SJCRH30 (cell line): ENCODE results near the gene SLC28A2. TPM values are rescaled to one million over a fixed set of nuclear protein-coding genes. Genes with fewer than 3 reads are reported as not detected.
"Not testable (repeated sequence)": the region's sequence is repeated elsewhere in the genome, so short reads cannot be mapped to it uniquely, and the experiment has no call there.

ENCODE experiments used
- DNase-seq, 2 experiments: peaks; one replicate each; pipeline ENCODE4 v3.0.0-alpha.2; 2015 to 2020
- H3K27ac ChIP-seq: fragments of 250-450 bp; sonication (Bioruptor Pico); 2 replicates; pipeline ENCODE4 v1.5.1; 2020; ENCODE audit warnings: mild to moderate bottlenecking, moderate library complexity
- H3K27me3 ChIP-seq: fragments of 250-450 bp; sonication (Bioruptor Pico); 2 replicates; pipeline ENCODE4 v1.5.1; 2020; ENCODE audit warnings: mild to moderate bottlenecking, moderate library complexity
- H3K36me3 ChIP-seq: fragments of 250-450 bp; sonication (Bioruptor Pico); 2 replicates; pipeline ENCODE4 v1.5.1; 2020; ENCODE audit warnings: mild to moderate bottlenecking, moderate library complexity
- H3K4me1 ChIP-seq: fragments of 250-450 bp; sonication (Bioruptor Pico); 2 replicates; pipeline ENCODE4 v1.5.1; 2020; ENCODE audit warnings: mild to moderate bottlenecking, moderate library complexity
- H3K4me3 ChIP-seq: fragments of 250-450 bp; sonication (Bioruptor Pico); 2 replicates; pipeline ENCODE4 v1.5.1; 2020; ENCODE audit warnings: mild to moderate bottlenecking, moderate library complexity
- H3K9me3 ChIP-seq: fragments of 250-450 bp; sonication (Bioruptor Pico); replicated peaks from 2 replicates; pipeline ENCODE4 v1.5.1; 2020; ENCODE audit warnings: mild to moderate bottlenecking, moderate library complexity
- total RNA-seq: library from RNA; depleted of rRNA; stranded (reverse); fragments of >200 nt; shearing (Covaris generic); gene quantifications from 2 replicates; pipeline ENCODE4 v1.2.3, GENCODE V29; 2014

The SLC28A2 gene
- total RNA-seq, 1 experiment from 2014 or later, result not detected

DNA sequence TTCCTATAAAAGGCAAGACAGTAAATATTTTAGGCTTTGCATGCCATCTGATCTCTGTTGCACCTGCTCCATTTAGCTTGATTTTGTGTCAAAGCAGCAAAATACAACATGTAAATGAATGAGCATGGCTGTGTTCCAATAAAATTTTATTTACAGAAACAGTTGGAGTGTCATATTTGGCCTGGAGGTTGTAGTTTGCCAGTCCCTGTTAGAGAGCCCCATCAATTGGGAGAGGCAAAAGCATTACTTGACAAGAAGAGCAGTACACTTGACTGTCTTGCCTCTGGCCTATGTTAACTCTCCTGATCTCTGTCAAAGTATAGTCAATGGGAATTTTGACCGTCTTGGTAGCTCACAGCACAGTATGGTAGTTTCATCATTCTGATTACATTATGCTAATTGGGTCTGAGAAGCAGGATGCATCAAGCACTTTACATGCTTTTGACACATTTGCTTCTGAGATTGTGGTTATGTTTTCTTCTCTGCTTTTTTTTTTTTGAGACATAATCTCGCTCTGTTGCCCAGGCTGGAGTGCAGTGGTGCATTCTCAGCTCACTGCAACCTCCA, 35.4 kb downstream of the SLC28A2 start:
- no peak for DNase-seq
- Histone ChIP-seq H3K4me3 (no peak overlapping the region), H3K9me3 (no peaks in the 10 kb centered on the region)

GRCh38 chr15:45288947-45289346, 36.9 kb downstream of the SLC28A2 start:
- Histone ChIP-seq H3K4me3 (no peak overlapping the region), H3K27me3 (no peaks in the 10 kb centered on the region), H3K9me3 (no peaks in the 10 kb centered on the region), H3K27ac (no peak overlapping the region), H3K36me3 (no peaks in the 10 kb centered on the region), H3K4me1 (no peaks in the 10 kb centered on the region)
- DNase-seq, result no peak

More for the DNA sequence above, 35.4 kb downstream of the SLC28A2 start:
- H3K36me3 ChIP-seq, result no peaks in the 10 kb centered on the region
- H3K27me3 ChIP-seq, result no peaks in the 10 kb centered on the region
- no peak overlapping the region for H3K27ac ChIP-seq
- H3K4me1 ChIP-seq, result no peaks in the 10 kb centered on the region

- Histone ChIP-seq H3K27me3 (no peaks in the 10 kb centered on the region), H3K36me3 (no peaks in the 10 kb centered on the region), H3K4me1 (no peaks in the 10 kb centered on the region), H3K9me3 (no peaks in the 10 kb centered on the region), H3K4me3 (no peak overlapping the region), H3K27ac (no peak overlapping the region)
- no peak for DNase-seq
These were observed 40.0 kb downstream of the SLC28A2 start for GRCh38 chr15:45291822-45292582.

- not testable (repeated sequence) for H3K27me3 ChIP-seq, H3K9me3 ChIP-seq, H3K36me3 ChIP-seq, H3K4me1 ChIP-seq, H3K27ac ChIP-seq, H3K4me3 ChIP-seq, DNase-seq
These were observed 41.3 kb downstream of the SLC28A2 start for GRCh38 chr15:45293326-45293725.

- H3K9me3 ChIP-seq, H3K4me3 ChIP-seq, H3K36me3 ChIP-seq, H3K27ac ChIP-seq, DNase-seq, H3K4me1 ChIP-seq, H3K27me3 ChIP-seq: not testable (repeated sequence)
These were observed 46.9 kb downstream of the SLC28A2 start for GRCh38 chr15:45298964-45299378.

DNA sequence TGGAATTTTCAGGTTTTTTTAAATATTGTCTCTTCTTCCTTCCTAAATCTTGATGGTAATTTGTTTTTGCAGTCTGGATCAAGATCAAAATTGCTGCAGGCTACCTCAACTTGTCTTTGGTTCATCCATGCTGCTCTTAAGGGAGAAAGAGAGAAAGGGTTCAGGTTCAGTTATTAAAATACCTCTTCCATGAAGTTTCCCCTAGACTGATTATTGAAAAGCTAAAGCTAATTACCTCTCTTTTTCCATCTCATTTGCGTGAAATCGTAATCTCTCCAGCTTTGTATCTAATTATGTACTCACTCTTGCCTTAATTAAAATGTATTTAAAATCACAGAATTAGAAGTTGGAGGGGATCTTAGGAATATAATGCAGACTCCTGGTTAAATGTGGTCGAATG, 52.7 kb downstream of the SLC28A2 start:
- no peak for DNase-seq
- no peaks in the 10 kb centered on the region for H3K9me3 ChIP-seq
- H3K27ac ChIP-seq, result no peak overlapping the region
- H3K36me3 ChIP-seq, result no peaks in the 10 kb centered on the region
- H3K27me3 ChIP-seq, result no peaks in the 10 kb centered on the region
- H3K4me1 ChIP-seq, result no peaks in the 10 kb centered on the region
- no peak overlapping the region for H3K4me3 ChIP-seq

DNA sequence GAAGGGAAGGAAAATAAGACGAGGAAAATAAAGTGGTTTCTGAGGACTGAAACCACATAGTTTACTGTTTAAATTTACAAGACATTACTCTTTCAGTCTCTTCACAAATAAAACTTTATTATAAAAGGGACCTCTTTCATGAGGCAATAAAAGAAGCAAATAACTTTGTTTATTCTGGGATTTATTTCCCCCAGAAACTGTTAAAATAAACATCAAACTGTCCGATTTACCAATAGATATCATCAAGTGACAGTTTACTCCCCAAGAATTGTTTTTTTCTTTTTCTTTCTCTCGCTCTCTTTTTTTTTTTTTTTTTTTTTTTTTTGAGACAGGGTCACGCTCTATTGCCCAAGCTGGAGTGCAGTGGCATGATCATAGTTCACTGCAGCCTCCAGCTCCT, 54.1 kb downstream of the SLC28A2 start:
- Histone ChIP-seq H3K27me3 (no peaks in the 10 kb centered on the region), H3K36me3 (no peaks in the 10 kb centered on the region), H3K27ac (no peak overlapping the region), H3K4me3 (no peak overlapping the region), H3K9me3 (no peaks in the 10 kb centered on the region), H3K4me1 (no peaks in the 10 kb centered on the region)
- no peak for DNase-seq

DNA sequence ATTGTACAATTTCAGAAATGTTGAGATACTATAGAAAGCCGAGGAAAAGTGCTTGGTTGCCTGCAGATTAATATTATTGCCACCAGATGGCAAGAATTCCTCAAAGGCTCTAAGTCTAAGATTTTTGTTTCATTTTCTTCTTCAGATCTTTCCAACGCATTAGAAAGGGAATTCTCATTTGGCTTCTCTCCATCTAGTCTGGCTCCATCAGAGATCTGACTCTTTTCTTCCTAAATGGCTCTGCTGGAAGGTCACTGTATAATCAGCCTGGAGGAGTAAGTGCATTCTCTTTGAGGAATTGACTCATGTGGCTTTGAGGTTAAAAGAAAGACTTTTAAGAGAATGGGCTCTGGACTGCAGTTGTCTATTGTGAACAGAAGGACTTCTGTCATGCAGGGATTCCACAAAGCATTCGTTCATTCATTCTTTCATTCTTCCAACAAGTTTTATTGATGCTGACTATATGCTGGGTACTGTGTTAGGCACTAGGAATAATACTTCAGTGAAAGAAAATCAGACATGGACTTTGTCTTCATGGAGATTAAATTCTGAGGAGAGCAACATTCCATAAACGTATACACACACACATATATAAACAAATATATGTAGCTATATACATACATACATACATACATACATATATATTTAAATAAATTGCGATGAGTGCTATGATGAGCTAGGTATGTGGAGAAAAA, 55.3 kb downstream of the SLC28A2 start:
- Histone ChIP-seq H3K9me3 (no peaks in the 10 kb centered on the region), H3K27me3 (no peaks in the 10 kb centered on the region), H3K4me3 (no peak overlapping the region), H3K27ac (no peak overlapping the region), H3K4me1 (no peaks in the 10 kb centered on the region), H3K36me3 (no peaks in the 10 kb centered on the region)
- DNase-seq, result peak in 1 of 2 experiments; percentile 57

- not testable (repeated sequence) for DNase-seq, H3K27me3 ChIP-seq, H3K4me3 ChIP-seq, H3K4me1 ChIP-seq, H3K27ac ChIP-seq, H3K36me3 ChIP-seq, H3K9me3 ChIP-seq
These were observed 62.1 kb downstream of the SLC28A2 start for GRCh38 chr15:45314117-45314516.

DNA sequence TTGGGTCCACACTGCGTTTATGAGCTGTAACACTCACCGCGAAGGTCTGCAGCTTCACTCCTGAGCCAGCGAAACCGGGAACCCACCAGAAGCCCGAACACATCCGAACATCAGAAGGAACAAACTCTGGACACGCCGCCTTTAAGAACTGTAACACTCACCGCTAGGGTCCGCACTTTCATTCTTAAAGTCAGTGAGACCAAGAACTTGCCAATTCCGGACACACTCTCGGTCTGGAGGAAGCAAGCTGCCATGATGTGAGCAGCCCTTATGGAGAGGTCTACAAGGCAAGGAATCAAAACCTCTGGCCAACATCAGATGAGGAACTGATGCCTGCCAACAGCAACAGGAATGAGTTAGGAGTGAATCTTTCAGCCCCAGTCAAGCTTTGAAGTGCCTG, 62.9 kb downstream of the SLC28A2 start:
- no peak for DNase-seq
- Histone ChIP-seq H3K4me1 (no peaks in the 10 kb centered on the region), H3K4me3 (no peak overlapping the region), H3K27me3 (no peaks in the 10 kb centered on the region), H3K9me3 (no peaks in the 10 kb centered on the region), H3K36me3 (no peaks in the 10 kb centered on the region), H3K27ac (no peak overlapping the region)

GRCh38 chr15:45319472-45320214, 67.6 kb downstream of the SLC28A2 start:
- no peak for DNase-seq
- Histone ChIP-seq H3K4me3 (no peak overlapping the region), H3K27ac (no peak overlapping the region), H3K9me3 (no peaks in the 10 kb centered on the region), H3K27me3 (no peaks in the 10 kb centered on the region; the same call in 1 of the 2 replicates), H3K4me1 (no peaks in the 10 kb centered on the region), H3K36me3 (no peaks in the 10 kb centered on the region)

DNA sequence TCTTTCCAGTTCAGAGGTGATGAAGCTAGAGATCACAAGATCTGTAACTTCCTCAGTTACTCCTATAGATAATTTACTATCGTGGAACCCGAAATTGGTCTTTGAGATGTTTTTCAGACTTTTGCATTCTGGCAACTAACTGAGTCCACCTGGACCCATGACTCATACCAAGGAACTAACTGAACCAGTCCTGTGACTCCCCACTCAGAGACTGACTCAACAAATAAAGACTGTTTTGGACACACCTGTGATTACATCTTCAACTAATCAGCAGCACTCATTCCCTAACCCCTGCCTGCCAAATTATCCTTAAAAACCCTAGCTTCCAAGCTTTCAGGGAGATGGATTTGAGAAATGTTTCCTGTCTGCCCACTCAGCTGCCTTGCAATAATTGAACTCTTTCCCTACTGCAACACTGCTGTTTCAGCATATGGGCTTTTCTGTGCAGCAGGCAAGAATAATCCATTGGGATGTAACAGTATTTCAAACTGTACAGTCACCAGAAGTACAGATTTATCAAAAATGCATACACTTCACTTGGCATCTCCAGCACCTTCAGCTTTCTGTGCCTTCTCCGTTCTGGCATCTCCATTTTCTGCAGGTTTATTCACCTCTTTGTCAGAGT, 68.7 kb downstream of the SLC28A2 start:
- Histone ChIP-seq H3K4me3 (no peak overlapping the region), H3K36me3 (no peaks in the 10 kb centered on the region), H3K27me3 (no peaks in the 10 kb centered on the region; the same call in 1 of the 2 replicates), H3K4me1 (no peaks in the 10 kb centered on the region), H3K9me3 (no peaks in the 10 kb centered on the region), H3K27ac (no peak overlapping the region)
- DNase-seq, result no peak

- DNase-seq, result no peak
- Histone ChIP-seq H3K27ac (no peak overlapping the region), H3K9me3 (no peaks in the 10 kb centered on the region), H3K4me1 (no peaks in the 10 kb centered on the region), H3K36me3 (no peaks in the 10 kb centered on the region), H3K4me3 (no peak overlapping the region), H3K27me3 (no peaks in the 10 kb centered on the region; the same call in 1 of the 2 replicates)
These were observed 74.2 kb downstream of the SLC28A2 start for GRCh38 chr15:45326280-45326679.

GRCh38 chr15:45326741-45327140, 74.7 kb downstream of the SLC28A2 start:
- DNase-seq, result no peak
- Histone ChIP-seq H3K27me3 (no peaks in the 10 kb centered on the region; the same call in 1 of the 2 replicates), H3K4me3 (no peak overlapping the region), H3K9me3 (no peaks in the 10 kb centered on the region), H3K27ac (no peak overlapping the region), H3K4me1 (peaks cover 4% of the 10 kb centered on the region; the same call in 1 of the 2 replicates), H3K36me3 (no peaks in the 10 kb centered on the region)
